Measurements from ENCODE around the gene BBS9.
"Not testable (repeated sequence)": the region's sequence is repeated elsewhere in the genome, so short reads cannot be mapped to it uniquely, and the experiment has no call there.

Gene BBS9

DNA sequence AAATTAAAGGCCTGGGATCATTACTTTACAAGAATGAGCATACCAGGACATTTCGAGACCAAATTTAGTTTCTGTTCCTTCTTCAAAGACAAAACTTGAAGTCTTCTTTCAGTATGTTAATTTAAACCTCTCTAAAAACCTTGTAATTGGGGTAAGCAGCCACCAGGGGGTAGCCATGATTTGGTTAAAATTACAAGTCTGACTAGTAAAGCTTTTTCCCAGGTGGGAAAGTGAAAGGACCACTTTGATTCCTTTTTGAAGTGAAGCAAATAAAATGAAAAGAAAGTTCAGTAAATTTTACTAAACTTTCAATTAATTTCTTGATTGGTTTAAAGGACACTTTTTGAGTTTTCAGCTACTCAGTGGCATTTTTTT, 294.3 kb downstream of the BBS9 start:
- DNase-seq (ENCODE audit: low spot score) = no peak
- no peak for FAIRE-seq

DNA sequence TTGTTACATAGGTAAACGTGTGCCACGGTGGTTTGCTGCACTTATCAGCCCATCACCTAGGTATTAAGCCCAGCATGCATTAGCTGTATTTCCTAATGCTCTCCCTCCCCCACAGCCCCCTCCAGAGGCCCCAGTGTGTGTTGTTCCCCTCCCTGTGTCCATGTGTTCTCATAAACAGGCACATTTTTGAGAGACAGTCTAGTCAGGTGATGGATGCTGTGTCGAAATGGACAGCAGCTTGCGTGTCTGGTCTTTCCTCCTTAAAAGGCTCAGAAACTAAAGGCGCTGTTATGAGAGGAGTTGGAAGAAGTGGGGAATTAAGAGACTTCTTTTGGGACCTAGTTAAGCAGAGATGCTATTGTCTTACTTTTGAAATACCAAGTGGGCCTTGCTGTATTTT, 296.0 kb downstream of the BBS9 start:
- DNase-seq (ENCODE audit: low spot score) = no peak
- FAIRE-seq = no peak

DNA sequence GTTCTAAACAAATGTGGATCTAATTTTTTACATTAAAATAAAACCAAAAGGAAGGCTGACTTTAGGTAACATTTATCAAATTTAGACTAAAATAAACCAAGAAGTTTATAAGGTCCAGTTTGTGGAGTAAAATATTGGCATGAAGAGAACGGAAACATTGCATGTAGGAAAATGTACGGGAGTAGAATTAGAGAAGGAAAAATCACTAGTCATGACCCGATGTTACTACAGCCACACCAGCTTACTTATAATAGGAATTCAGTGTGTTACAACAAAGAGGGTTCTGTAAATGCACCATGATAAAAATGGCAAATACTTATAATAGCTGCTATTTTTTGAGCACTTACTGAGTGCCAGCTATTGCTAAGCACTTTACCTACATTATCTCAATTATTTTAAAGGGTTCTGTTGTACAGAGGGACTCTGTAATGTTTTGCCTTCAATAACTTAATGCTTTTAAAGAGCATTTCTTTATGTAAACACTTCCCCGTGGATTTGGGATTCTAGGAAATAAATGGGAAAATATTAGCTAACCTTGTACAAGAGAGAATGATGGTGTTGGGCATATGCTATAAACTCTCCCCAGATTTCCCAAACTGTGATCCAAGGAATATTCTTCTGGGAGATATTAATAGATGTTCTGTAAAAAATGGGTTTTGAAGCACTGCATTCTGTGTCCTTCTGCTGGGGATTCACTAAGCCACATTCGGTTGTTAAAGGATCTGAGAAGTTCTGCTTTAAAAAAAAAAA, 296.7 kb downstream of the BBS9 start:
- FAIRE-seq = no peak
- DNase-seq (ENCODE audit: low spot score) = no peak

DNA sequence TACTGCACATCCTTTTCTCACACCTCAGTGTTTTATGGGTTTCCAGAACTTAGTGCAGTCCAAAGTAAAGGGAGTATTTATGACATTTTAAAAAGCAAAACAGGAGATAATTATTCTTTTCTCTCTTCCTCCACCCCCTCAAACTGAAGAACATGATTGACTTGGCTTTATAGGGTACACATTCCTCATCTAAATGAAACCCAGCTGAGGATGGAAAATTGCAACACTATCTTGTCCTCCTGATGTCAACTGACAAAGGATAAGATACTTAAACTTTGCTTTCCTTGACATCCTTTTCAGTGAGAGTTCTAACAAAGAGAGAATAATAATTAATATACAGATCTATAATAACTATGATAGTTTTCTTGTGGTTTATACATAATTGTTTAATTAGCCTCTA, 299.1 kb downstream of the BBS9 start:
- DNase-seq (ENCODE audit: low spot score) = no peak
- FAIRE-seq = no peak

DNA sequence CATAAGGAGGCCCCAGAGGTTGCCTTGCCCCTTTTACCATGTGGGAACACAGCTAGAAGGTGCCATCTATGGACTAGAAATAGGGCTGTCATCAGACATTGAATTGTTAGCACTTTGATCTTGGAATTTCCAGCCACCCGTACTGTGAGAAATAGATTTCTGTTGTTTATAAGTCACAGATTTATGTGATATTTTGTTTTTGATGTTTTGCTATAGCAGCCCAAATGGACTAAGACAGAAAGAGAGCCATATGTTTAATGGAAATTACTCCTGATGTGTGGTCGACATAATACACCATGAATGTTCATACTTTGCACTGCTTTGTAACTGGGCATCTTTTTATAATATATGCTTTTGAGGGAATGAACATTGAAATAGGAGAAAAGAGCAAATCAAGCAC, 302.2 kb downstream of the BBS9 start:
- DNase-seq (ENCODE audit: low spot score) (no peak), FAIRE-seq (no peak)

DNA sequence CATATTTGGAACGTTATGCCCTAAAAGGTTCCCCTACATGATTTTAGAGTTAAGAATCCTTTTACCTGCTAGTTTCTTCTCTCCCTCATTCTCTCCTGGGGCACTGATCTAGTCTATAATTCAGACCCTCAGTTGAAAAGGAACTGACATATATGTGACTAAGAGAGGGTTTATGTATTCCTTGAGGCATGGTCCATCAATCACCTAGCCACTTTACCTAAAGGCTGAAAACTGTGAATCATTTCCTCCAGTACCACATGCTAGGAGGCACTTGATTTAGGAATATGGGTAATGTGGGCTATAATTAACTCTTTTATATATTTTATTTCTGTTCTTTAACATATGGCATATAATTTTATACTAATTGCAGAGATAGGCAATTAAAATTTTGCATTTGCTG, 303.5 kb downstream of the BBS9 start:
- DNase-seq (ENCODE audit: low spot score) = no peak
- no peak for FAIRE-seq

DNA sequence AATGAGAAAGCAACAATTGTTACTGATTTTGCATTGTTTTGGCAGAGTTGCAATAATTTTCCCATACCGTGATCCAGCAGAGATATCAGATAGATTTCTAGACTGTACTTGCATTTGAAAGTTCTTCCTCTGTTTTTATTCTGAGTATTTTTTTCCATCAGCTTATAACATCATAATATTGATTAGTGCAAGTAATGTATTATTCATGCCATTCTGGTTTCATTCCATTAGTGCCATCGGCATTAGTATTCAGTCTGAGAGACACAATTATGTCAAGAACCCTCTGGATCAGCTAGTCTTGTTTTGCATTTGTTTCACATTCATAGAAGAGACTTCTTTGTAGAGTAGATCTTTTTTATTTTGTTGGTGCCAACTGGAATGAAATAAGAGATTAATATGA, 304.0 kb downstream of the BBS9 start:
- DNase-seq (ENCODE audit: low spot score) (no peak), FAIRE-seq (no peak)

DNA sequence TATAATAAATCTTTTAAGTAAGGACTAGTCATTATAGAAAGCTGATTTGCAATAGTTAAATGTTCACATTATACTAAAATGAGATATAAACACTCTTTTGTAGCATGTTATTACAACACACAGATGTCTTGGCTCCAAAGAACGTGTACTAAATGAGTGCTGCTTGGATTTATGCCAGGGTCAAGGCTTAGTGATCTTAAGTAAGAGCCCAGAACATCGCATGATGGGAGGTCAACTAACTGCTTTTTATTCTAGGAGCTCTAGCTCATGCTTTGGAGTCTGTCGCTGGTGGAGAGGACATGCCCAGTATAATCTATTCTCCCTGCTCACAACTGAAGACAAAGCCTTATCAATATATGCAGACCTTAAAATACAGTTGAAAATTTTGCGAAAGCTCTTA, 315.1 kb downstream of the BBS9 start:
- no peak for FAIRE-seq
- DNase-seq (ENCODE audit: low spot score) = no peak

DNA sequence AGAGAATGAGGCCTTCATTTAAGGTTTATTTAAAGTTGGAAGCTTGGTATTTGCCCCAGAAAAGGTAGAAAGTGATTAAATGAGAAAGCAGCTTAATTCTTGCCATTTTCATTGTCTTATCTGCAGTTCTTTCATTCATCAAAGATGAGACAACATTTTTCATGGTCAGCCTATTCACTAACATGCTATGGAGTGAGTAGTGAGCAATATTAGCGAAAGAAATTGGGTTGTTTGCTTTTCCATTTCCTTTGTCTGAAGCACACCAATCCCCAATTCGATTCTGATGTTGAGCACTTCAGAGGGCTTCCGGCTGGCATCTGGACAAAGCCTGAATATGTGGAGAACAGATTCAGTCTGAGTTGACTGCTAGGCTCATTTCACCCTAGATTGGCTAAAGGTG, 317.2 kb downstream of the BBS9 start:
- no peak for FAIRE-seq
- no peak for DNase-seq (ENCODE audit: low spot score)

DNA sequence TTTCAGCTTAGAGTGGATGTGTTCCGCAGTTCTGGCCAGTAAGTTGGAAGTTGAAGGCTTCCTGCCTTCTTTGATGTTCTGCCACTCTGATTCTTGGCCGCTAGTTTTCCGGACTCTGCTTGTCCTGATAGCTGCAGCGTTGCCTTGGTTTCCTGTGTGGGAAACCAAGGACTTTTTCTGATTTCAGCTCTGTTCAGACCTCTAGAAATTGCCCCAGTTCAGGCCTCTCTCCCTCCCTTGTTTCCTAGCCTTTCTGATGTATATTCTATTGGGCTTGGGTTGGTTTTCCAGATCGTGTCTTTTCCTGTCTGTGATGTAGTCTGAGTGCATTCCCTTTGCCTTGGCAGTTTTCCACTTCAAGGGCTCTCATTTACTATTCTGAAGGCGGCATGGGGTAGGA, 318.7 kb downstream of the BBS9 start:
- FAIRE-seq = no peak
- no peak for DNase-seq (ENCODE audit: low spot score)

DNA sequence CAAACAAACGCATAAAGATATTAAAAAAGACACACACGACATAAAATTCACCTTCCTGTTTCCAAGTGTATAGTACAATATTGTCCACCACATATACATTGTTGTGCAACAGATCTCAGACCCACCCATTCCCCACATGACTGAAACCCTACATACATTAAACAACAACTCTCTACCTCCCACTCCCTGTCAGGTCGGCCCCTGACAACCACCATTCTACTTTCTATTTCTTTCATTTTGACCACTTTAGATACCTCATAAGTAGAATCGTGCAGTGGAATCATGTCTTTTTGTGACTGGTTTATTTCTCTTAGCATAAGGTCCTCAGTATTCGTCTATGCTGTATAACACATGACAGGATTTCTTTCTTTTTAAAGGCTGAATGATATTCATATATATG, 320.5 kb downstream of the BBS9 start:
- FAIRE-seq = no peak

DNA sequence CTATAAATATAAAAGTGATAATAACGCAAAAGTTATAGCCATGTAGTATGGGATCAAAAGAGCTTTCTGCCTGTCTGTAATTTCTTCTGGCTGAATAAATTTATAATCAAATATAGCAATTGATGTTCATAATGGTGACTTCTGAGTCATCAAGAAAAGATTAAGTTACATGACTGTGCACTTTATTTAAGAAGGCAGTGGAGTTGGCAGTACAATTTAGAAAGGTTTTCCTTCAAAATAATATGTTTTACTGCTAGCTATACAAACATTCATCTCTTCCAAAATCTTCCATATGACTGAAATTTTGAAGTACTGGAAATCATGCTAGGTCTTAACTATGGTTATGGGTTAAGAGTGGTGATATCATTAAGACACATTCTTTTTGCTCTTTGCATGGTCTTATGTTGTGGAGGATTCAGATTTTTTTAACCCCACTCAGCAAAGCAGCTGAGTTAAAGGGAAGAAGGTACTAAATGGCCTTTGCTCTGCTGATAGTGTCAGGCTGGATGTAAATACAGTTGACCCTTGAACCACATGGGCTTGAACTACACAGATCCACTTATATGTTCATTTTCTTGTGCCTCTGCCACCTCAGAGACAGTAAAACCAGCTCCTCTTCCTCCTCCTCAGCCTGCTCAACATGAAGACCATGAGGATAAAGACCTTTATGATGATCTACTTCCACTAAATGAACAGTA, 323.6 kb downstream of the BBS9 start:
- peak; percentile 55 for FAIRE-seq

More for the DNA sequence above, 320.5 kb downstream of the BBS9 start:
- no peak for DNase-seq (ENCODE audit: low spot score)

DNA sequence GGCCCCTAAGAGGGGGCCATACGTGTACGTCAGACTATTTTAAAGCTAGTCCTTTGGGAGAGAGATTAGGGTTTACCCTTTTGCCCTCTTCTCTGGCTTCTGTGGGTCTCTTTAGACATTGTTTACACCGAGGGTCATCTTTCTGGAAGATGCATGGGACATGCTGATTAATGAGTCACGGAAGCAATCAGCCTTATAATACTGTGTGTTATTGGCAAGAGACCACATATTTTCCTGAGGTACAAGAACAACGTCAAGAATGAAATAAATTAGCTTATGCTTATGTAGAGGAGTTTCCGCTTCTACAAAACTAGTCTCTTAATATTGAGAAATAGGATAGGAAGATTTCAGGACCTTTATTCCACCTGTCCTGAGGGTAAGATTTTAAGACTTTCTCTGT, 327.7 kb downstream of the BBS9 start:
- FAIRE-seq = peak; percentile 9

More for the DNA sequence above, 323.6 kb downstream of the BBS9 start:
- DNase-seq (ENCODE audit: low spot score) = no peak

DNA sequence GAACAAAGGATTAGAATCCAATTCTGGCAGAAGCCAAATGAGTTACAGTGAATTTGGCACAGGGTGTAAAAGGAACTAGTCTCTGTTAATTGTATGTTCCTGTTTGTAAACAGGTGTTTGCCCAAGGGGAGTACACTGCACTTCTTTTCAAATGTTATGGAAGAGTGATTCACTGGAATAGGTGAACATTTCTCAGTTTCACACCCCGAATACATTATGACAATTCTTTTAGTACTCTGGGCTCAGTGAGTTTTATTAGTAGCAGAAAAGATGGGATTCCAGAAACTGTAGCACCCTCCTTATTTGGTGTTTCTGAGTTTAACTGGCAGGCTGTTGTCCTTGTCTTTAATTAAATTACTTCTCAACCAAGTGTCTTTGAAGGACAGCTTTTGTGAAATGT, 329.2 kb downstream of the BBS9 start:
- FAIRE-seq = no peak
- no peak for DNase-seq (ENCODE audit: low spot score)

More for the DNA sequence above, 327.7 kb downstream of the BBS9 start:
- no peak for DNase-seq (ENCODE audit: low spot score)

DNA sequence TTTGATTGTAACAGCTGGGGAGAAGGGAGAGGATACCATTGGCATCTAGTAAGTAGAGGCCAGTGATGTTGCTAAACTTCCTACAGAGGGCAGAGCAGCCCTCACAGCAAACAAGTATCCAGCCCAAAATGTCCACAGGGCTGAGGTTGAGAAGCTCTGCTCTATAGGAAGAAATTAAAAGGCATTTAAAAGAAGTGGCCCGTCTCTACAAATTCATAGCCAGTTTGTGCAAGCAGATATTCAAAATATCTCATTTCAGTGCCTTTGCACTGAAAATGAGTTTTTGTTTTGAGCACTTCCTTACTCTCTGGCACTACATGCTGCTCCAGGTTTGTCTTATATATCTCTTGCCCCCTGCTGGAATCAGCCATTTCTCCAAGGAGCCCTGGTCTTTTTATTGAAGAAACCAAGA, 330.0 kb downstream of the BBS9 start:
- FAIRE-seq = peak; percentile 55
- DNase-seq (ENCODE audit: low spot score) = peak; percentile 29

DNA sequence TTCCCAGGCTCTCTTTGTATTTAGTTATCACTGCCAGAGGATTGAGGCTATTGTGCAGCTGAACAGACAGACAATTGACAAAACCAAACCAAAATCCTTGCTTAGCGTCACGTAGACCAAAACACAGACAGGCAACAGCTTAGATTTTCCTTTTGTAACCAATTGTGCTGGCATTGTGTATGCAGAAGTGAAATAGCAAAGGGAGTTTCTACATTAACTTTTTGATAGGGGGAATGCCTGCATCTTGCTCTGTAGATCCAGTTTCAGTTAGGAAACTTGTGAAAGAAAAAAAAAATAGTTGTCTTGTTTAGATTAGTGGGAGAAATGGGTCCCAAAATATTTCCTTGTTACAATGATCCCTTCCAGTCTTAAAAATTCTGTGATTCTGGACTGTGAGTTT, 333.8 kb downstream of the BBS9 start:
- DNase-seq (ENCODE audit: low spot score) (no peak), FAIRE-seq (no peak)

DNA sequence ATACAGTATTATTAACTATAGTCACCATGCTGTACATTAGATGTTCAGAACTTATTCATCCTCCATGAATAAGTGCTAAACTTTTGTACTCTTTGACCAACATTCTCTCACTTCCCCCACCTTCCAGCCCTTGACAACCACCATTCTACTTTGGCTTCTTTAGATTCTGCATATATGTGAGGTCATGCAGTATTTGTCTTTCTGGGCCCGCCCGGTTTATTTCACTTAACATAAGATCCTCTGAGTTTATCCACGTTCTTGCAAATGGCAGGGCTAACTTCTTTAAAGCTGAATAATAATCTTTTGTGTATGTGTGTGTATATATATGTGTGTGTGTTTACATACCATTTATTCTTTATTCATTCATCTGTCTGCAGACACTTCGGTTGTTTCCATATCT, 336.8 kb downstream of the BBS9 start:
- DNase-seq (ENCODE audit: low spot score) (no peak), FAIRE-seq (no peak)

DNA sequence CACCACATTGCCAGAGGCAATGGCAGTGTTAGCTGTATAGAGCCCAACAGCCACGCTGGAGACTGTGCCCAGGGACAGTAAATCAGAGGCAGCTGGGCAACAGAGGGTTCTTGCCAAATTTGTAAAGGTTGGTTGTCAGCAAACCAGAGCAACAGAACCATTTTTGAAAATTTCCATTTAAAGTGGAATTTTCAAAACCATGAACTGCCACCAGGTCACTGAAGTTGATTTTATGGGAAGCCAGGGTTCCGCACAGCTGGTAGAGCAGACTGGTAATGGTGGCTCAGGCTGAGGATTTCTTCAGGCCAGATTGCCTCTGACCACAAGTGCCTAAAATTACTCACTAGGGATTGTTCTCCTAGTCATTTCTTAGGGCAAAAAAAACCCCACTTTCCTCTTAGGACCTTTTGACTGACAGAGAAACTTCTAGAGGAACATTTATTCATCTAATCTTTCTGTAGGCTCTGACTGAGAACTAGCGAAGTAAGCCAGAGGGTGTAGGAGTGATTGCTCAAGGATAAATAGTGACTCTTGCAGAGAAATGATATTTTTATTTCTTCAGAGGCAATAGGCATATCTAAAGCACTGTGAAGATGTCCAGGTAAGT, 342.4 kb downstream of the BBS9 start:
- no peak for DNase-seq (ENCODE audit: low spot score)
- FAIRE-seq = no peak

DNA sequence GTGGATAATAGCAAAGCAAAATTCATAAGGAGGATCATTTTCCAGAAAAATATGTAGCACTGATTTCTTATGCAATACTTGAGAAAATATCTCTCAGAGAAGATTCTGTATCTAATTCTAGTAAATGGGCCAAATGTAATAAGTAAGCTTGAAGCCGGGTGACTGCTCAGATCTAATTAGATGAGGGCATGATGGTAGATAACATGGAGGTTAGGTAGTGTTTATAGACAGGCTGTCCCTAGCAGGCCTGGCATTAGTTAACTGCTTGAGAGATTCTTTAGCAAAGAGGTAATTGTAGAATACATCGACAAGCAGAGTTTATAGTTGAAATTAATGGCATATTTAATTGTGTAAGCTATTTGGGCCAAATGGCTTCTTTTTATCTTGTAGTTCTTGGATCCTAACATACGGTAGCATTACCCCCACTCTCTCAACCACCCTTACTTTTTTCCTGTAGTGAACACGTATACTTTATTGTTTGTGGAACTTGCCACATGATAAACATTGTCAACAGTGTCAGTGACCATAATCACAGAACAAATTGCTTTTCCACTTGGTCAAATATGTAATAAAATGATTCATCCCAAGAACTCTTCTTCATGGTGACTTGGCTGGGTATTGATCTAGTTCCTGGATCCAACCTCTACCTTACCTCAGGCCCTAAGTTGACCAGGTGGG, 343.1 kb downstream of the BBS9 start:
- no peak for DNase-seq (ENCODE audit: low spot score)
- no peak for FAIRE-seq

DNA sequence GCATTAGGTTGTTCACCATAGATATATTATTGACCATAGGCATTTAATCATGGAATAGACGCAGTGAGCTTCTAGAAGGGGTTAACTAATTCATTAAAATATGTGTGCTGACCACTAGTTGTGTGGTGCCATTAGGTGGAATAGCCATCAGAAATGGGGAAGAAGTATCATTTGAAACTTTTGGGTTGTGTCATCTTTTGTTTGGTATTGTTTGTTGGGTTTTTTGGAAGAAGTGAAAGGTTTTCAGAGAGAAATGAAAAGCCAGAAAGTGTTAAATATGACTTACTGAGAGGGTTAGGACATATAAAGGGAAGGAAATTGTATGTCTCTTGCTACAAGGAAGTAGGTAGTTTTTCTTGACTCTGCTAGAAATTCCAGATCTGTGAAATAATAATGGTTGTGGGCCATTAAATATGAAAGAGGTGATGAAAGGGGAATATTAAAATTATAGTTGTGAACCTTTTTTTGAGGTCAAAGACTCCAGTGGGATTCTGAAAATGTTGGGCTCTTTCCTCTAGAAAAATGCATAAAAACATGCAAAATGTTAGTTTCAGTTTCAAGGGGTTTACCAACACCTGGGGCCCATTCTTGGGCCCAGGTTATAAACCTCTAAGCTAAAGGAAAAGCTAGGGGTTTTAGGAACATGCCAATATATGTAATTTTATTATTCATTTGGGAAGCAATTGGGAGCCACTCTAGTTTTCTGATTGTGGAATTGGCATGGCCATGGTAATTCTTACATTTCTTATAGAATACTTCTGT, 348.5 kb downstream of the BBS9 start:
- FAIRE-seq (no peak), DNase-seq (ENCODE audit: low spot score) (no peak)

DNA sequence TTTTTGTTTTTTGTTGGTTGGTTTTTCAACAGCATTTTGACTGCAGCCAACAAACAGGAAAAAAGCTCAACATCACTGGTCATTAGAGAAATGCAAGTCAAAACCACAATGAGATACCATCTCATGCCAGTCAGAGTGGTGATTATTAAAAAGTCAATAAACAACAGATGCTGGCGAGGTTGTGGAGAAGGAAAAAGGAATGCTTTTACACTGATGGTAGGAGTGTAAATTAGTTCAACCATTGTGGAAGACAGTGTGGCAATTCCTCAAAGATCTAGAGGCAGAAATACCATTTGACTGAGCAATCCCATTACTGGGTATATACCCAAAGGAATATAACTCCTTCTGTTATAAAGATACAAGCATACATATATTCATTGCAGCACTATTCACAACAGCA, 355.1 kb downstream of the BBS9 start:
- DNase-seq (ENCODE audit: low spot score); FAIRE-seq: not testable (repeated sequence)

Measured in urothelium cell line (cell line).